Measurements from ENCODE around the gene PACRG. TPM values are rescaled to one million over a fixed set of nuclear protein-coding genes. Genes with fewer than 3 reads are reported as not detected.

The PACRG gene
- total and polyA plus RNA-seq, 3 experiments from 2014 or later: not detected

GRCh38 chr6:162798546-162799266 is 70.9 kb downstream of the PACRG start:
- Mint-ChIP-seq H3K27ac (no peak overlapping the region), H3K27me3 (no peaks in the 10 kb centered on the region)
- CTCF ChIA-PET: no interaction called here

GRCh38 chr6:162814426-162814973 is 86.7 kb downstream of the PACRG start:
- ChIA-PET CTCF (no interaction called here), POLR2A (no interaction called here)
- Mint-ChIP-seq H3K36me3 (no peaks in the 10 kb centered on the region), H3K4me1 (no peaks in the 10 kb centered on the region), H3K27me3 (no peaks in the 10 kb centered on the region), H3K27ac (no peak overlapping the region), H3K9me3 (peaks cover 0 to 6% (median 0%) of the 10 kb centered on the region in 5 donors), H3K4me3 (no peak overlapping the region)
- H3K4me1 ChIP-seq (ENCODE audit: insufficient read depth, low read length): no peaks in the 10 kb centered on the region
- DNase-seq: no peak
- no peak overlapping the region for H3K27ac ChIP-seq (ENCODE audit: low read depth, low read length)
- H3K27me3 ChIP-seq (ENCODE audit: insufficient read depth, low read length, poor library complexity, severe bottlenecking): no peaks in the 10 kb centered on the region
- H3K4me3 ChIP-seq (ENCODE audit: low read length): no peak overlapping the region
- H3K9me3 ChIP-seq (ENCODE audit: low read length): no peaks in the 10 kb centered on the region
- H3K36me3 ChIP-seq (ENCODE audit: insufficient read depth, low read length): no peaks in the 10 kb centered on the region

More at GRCh38 chr6:162798546-162799266, 70.9 kb downstream of the PACRG start:
- Histone ChIP-seq H3K4me3 (ENCODE audit: low read length) (no peak overlapping the region), H3K27ac (ENCODE audit: low read depth, low read length) (no peak overlapping the region), H3K27me3 (ENCODE audit: insufficient read depth, low read length, poor library complexity, severe bottlenecking) (no peaks in the 10 kb centered on the region), H3K36me3 (ENCODE audit: insufficient read depth, low read length) (no peaks in the 10 kb centered on the region), H3K9me3 (ENCODE audit: low read length) (no peaks in the 10 kb centered on the region), H3K4me1 (ENCODE audit: insufficient read depth, low read length) (no peaks in the 10 kb centered on the region)
- peaks cover 0 to 3% (median 0%) of the 10 kb centered on the region in 5 donors for H3K9me3 Mint-ChIP-seq
- POLR2A ChIA-PET: no interaction called here
- no peaks in the 10 kb centered on the region for H3K36me3 Mint-ChIP-seq
- DNase-seq: no peak
- peak overlapping the region in 4 of 7 donors; percentile 38 to 58 (median 48) for H3K4me3 Mint-ChIP-seq
- H3K4me1 Mint-ChIP-seq: peaks cover 0 to 4% (median 4%) of the 10 kb centered on the region in 3 donors

GRCh38 chr6:162817196-162817595 is 89.4 kb downstream of the PACRG start:
- H3K9me3 ChIP-seq (ENCODE audit: low read length): no peaks in the 10 kb centered on the region
- H3K27ac ChIP-seq (ENCODE audit: low read depth, low read length): no peak overlapping the region
- no peaks in the 10 kb centered on the region for H3K4me1 Mint-ChIP-seq
- no peak overlapping the region for H3K27ac Mint-ChIP-seq
- POLR2A ChIA-PET: no interaction called here
- DNase-seq: no peak
- no peaks in the 10 kb centered on the region for H3K36me3 ChIP-seq (ENCODE audit: insufficient read depth, low read length)
- H3K4me3 ChIP-seq (ENCODE audit: low read length): no peak overlapping the region
- no peaks in the 10 kb centered on the region for H3K27me3 Mint-ChIP-seq
- CTCF ChIA-PET: no interaction called here
- H3K36me3 Mint-ChIP-seq: no peaks in the 10 kb centered on the region
- no peaks in the 10 kb centered on the region for H3K27me3 ChIP-seq (ENCODE audit: insufficient read depth, low read length, poor library complexity, severe bottlenecking)
- no peak overlapping the region for H3K4me3 Mint-ChIP-seq
- H3K4me1 ChIP-seq (ENCODE audit: insufficient read depth, low read length): no peaks in the 10 kb centered on the region
- no peaks in the 10 kb centered on the region for H3K9me3 Mint-ChIP-seq

DNA sequence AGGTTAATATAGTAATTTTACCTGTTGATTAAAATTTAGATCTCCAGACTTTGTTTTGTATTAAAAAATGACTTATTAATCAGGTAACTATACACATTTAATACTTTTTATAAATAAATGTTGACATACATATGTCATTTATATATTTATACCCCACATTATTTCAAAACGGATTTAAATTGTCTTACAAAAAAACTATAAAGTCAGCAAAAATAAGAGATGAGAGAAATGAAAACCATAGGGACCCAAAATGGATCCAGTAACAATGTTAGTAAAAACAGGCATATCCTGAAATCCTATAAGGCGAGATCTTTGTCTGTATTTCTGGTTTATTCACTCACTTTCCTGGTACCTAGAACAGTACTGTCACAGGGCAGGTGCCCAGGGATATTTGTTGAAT is 91.5 kb downstream of the PACRG start:
- H3K4me3 ChIP-seq (ENCODE audit: low read length): no peak overlapping the region
- H3K4me1 ChIP-seq (ENCODE audit: insufficient read depth, low read length): no peaks in the 10 kb centered on the region
- H3K9me3 Mint-ChIP-seq: no peaks in the 10 kb centered on the region
- CTCF ChIA-PET: no interaction called here
- H3K4me1 Mint-ChIP-seq: no peaks in the 10 kb centered on the region
- no peak overlapping the region for H3K4me3 Mint-ChIP-seq
- DNase-seq: no peak
- H3K9me3 ChIP-seq (ENCODE audit: low read length): no peaks in the 10 kb centered on the region
- H3K27ac Mint-ChIP-seq: no peak overlapping the region
- no peak overlapping the region for H3K27ac ChIP-seq (ENCODE audit: low read depth, low read length)
- POLR2A ChIA-PET: no interaction called here
- H3K27me3 Mint-ChIP-seq: no peaks in the 10 kb centered on the region
- H3K36me3 ChIP-seq (ENCODE audit: insufficient read depth, low read length): no peaks in the 10 kb centered on the region
- no peaks in the 10 kb centered on the region for H3K27me3 ChIP-seq (ENCODE audit: insufficient read depth, low read length, poor library complexity, severe bottlenecking)
- H3K36me3 Mint-ChIP-seq: no peaks in the 10 kb centered on the region

DNA sequence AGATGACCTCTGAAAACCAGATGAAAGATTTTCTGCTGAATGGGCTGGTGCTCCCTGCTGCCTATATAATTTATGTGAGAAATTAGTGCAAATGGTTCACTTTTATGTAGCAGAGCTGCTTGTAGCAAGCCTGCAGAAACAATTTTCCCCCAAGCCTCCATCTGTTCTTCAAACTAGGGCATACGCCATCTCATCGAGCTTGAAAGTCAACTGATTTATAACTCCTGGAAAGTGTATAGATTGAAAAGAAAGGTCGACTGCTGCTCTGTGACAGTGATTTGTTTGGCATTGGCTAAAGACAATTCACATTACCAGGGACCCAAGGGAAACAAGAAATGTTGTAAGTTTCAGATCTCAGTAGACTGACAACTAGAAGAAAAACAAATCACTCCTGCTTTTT is 93.3 kb downstream of the PACRG start:
- no peak overlapping the region for H3K4me3 ChIP-seq (ENCODE audit: low read length)
- H3K9me3 ChIP-seq (ENCODE audit: low read length): no peaks in the 10 kb centered on the region
- Mint-ChIP-seq H3K27me3 (no peaks in the 10 kb centered on the region), H3K4me3 (no peak overlapping the region), H3K4me1 (no peaks in the 10 kb centered on the region), H3K9me3 (no peaks in the 10 kb centered on the region), H3K27ac (no peak overlapping the region), H3K36me3 (no peaks in the 10 kb centered on the region)
- H3K36me3 ChIP-seq (ENCODE audit: insufficient read depth, low read length): no peaks in the 10 kb centered on the region
- H3K4me1 ChIP-seq (ENCODE audit: insufficient read depth, low read length): no peaks in the 10 kb centered on the region
- CTCF ChIA-PET: no interaction called here
- no peak for DNase-seq
- H3K27ac ChIP-seq (ENCODE audit: low read depth, low read length): no peak overlapping the region
- POLR2A ChIA-PET: no interaction called here
- no peaks in the 10 kb centered on the region for H3K27me3 ChIP-seq (ENCODE audit: insufficient read depth, low read length, poor library complexity, severe bottlenecking)

DNA sequence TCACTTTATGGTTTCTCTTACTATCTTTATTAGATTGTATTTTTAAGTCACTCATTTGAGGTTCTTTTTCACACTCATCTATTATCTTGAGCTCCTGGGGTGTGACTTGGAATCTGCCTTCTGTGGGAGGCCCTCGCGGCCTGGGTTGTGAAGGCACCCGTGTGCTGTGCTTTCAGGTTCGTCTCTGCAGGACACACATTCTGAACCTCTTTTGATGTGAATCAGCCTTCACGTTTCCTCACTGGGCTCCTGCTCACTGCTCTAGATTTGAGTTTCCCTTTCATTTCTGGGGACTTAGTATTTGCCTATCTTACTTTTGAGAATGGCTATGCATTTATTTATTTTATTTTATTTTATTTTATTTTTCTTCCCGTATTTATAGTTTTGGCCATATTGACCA is 97.8 kb downstream of the PACRG start:
- no peaks in the 10 kb centered on the region for H3K36me3 Mint-ChIP-seq

GRCh38 chr6:162829013-162829742 is 101.4 kb downstream of the PACRG start:
- peaks cover 0 to 9% (median 0%) of the 10 kb centered on the region in 5 donors for H3K9me3 Mint-ChIP-seq
- Histone ChIP-seq H3K4me3 (ENCODE audit: low read length) (no peak overlapping the region), H3K27ac (ENCODE audit: low read depth, low read length) (no peak overlapping the region), H3K9me3 (ENCODE audit: low read length) (no peaks in the 10 kb centered on the region), H3K36me3 (ENCODE audit: insufficient read depth, low read length) (no peaks in the 10 kb centered on the region), H3K27me3 (ENCODE audit: insufficient read depth, low read length, poor library complexity, severe bottlenecking) (no peaks in the 10 kb centered on the region), H3K4me1 (ENCODE audit: insufficient read depth, low read length) (no peaks in the 10 kb centered on the region)
- ChIA-PET CTCF (no interaction called here), POLR2A (no interaction called here)
- peak overlapping the region in 3 of 8 donors; percentile 5 to 43 (median 8) for H3K27ac Mint-ChIP-seq
- H3K27me3 Mint-ChIP-seq: peaks cover 0 to 2% of the 10 kb centered on the region in 2 donors
- peaks cover 0 to 12% (median 3%) of the 10 kb centered on the region in 3 donors for H3K4me1 Mint-ChIP-seq
- no peaks in the 10 kb centered on the region for H3K36me3 Mint-ChIP-seq
- DNase-seq: no peak
- peak overlapping the region in 1 of 7 donors; percentile 51 for H3K4me3 Mint-ChIP-seq

More for the DNA sequence above, 97.8 kb downstream of the PACRG start:
- DNase-seq: no peak
- POLR2A ChIA-PET: no interaction called here
- no peaks in the 10 kb centered on the region for H3K36me3 ChIP-seq (ENCODE audit: insufficient read depth, low read length)
- no peaks in the 10 kb centered on the region for H3K27me3 ChIP-seq (ENCODE audit: insufficient read depth, low read length, poor library complexity, severe bottlenecking)
- H3K4me3 ChIP-seq (ENCODE audit: low read length): no peak overlapping the region
- Mint-ChIP-seq H3K27me3 (no peaks in the 10 kb centered on the region), H3K4me1 (peaks cover 0 to 12% (median 3%) of the 10 kb centered on the region in 3 donors), H3K9me3 (peaks cover 0 to 6% (median 0%) of the 10 kb centered on the region in 5 donors), H3K27ac (peak overlapping the region in 1 of 8 donors; percentile 51), H3K4me3 (peak overlapping the region in 1 of 7 donors; percentile 69)
- H3K27ac ChIP-seq (ENCODE audit: low read depth, low read length): no peak overlapping the region
- H3K4me1 ChIP-seq (ENCODE audit: insufficient read depth, low read length): no peaks in the 10 kb centered on the region
- CTCF ChIA-PET: no interaction called here
- no peaks in the 10 kb centered on the region for H3K9me3 ChIP-seq (ENCODE audit: low read length)

DNA sequence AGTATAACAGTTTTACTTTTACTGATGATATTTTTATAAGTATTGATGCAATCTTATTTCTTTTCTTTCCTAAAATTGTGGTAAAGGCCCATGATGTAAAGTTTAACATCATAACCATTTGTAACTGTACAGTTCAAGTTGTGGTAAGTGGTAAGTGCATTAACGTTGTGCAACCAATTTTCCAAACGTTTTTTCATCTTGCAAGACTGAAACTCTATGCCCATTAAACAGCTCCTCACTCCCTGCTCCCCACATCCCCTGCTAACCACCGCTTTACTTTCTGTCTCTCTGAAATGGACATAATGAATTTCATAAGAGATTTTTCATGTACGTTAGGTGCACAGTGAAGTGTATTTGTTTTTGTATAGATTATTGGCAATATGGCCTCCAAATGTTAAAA is 106.0 kb downstream of the PACRG start:
- Histone ChIP-seq H3K27ac (ENCODE audit: low read depth, low read length) (no peak overlapping the region), H3K4me1 (ENCODE audit: insufficient read depth, low read length) (no peaks in the 10 kb centered on the region), H3K4me3 (ENCODE audit: low read length) (no peak overlapping the region), H3K36me3 (ENCODE audit: insufficient read depth, low read length) (no peaks in the 10 kb centered on the region), H3K27me3 (ENCODE audit: insufficient read depth, low read length, poor library complexity, severe bottlenecking) (no peaks in the 10 kb centered on the region), H3K9me3 (ENCODE audit: low read length) (no peaks in the 10 kb centered on the region)
- no peaks in the 10 kb centered on the region for H3K36me3 Mint-ChIP-seq
- no peak overlapping the region for H3K4me3 Mint-ChIP-seq
- peaks cover 0 to 5% (median 2%) of the 10 kb centered on the region in 3 donors for H3K4me1 Mint-ChIP-seq
- peaks cover 0 to 2% of the 10 kb centered on the region in 2 donors for H3K27me3 Mint-ChIP-seq
- ChIA-PET CTCF (no interaction called here), POLR2A (no interaction called here)
- H3K9me3 Mint-ChIP-seq: peaks cover 0 to 6% (median 0%) of the 10 kb centered on the region in 5 donors
- DNase-seq: no peak
- H3K27ac Mint-ChIP-seq: no peak overlapping the region
